ENCODE data around the gene ALDH3A1.

- TF ChIP-seq CTCF (IDR thresholded peaks at IDR 0.05): no peak
- TF ChIP-seq POLR2A (IDR thresholded peaks at IDR 0.05): no peak
- no peak for TF ChIP-seq POLR2AphosphoS5 (IDR thresholded peaks at IDR 0.05)
Measured at GRCh38 chr17:19755821-19756510, 7.9 kb upstream of the ALDH3A1 start.

Data from stomach (tissue), 4 donors.